Renal cortical epithelial cell (primary cell): ENCODE measurements around the gene ATP10B. TPM values are rescaled to one million over a fixed set of nuclear protein-coding genes. Genes with fewer than 3 reads are reported as not detected.
A peak's percentile ranks its signal among the peaks of the same experiment; 100 is the strongest.
"Not testable (repeated sequence)": the region's sequence is repeated elsewhere in the genome, so short reads cannot be mapped to it uniquely, and the experiment has no call there.

Source experiments
- DNase-seq: peaks from one replicate; pipeline ENCODE4 v3.0.0-alpha.2; 2011; ENCODE audit warnings: low read depth
- total RNA-seq: library from RNA; depleted of rRNA; stranded (reverse); fragments of >200 nt; gene quantifications from 2 replicates; pipeline ENCODE4 v1.2.3, GENCODE V29; 2014

ATP10B gene
- total RNA-seq, 1 donor from 2014 or later = 0.10 TPM

DNA sequence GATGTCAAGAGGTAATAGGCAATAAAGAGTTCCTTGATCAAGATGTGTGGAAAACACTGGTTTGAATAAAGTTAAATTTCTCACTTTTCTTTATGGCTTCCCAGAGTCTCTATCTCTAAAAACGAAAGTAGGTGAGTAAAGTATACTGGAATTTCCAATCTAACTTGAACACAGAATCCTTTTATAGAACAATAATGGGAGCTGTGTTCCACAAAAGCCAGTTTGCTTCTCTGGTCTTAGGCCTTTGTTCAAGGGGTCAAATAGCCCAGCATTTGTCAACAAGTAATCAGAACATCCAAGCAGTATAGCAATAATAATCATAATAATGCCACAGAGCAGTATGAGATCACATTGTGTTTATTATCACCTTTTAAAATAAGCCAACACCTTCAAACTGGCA is 20.2 kb downstream of the ATP10B start:
- DNase-seq = no peak

DNA sequence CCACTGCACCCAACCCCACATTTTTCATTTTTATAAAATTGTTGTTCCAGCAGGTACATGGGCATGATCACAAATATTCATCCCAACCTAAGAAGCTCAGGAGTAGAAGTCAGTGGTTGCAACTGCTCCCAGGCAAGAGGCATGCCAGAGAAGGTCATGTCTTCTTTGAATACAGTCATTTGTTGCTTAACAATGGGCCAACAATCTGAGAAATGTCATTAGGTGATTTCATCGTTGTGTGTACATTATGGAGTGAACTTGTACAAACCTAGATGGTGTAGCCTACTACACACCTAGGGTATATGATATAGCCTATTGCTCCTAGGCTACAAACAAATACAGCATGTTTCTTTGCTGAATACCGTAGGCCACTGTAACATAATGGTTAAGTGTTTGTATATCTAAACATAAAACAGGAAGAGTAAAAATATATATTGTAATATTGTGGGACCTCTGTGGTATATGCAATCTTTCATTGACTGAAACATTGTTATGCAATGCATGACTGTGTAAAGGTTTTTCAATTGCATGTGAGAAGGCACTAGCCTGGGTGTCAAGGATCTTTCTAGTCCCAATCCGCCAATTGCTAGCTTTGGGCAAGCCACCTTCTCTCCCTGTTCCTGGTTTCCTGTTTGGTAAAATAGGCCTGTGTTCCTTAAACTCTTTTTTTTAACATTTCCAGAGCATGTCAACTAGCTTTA is 27.6 kb downstream of the ATP10B start:
- no peak for DNase-seq

DNA sequence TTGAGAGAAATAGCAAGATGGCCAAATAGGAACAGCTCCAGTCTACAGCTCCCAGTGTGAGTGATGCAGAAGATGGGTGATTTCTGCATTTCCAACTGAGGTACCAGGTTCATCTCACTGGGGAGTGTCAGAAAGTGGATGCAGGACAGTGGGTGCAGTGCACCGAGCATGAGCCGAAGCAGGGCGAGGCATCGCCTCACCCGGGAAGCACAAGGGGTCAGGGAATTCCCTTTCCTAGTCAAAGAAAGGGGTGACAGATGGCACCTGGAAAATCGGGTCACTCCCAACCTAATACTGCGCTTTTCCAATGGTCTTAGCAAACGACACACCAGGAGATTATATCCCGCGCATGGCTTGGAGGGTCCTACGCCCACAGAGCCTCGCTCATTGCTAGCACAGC is 39.0 kb downstream of the ATP10B start:
- not testable (repeated sequence) for DNase-seq

DNA sequence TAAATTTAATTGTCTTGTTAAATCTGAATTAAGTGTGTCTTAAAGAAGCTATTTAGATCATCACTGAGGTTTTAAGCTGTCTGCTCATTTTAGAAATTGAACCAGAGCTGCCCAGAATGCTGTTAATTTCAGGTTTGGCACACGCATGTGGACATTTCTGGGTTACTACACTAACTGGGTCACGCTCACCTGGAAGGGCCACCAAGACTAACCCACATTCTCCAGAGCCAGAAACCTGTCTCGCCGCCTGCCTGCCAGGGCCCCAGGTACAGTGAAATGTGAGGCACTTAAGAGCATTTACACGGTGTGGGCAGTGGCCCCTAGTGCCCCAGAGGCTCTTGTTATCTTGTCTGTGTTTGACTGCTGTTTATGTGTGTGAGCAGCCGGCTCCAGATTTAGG is 46.6 kb downstream of the ATP10B start:
- DNase-seq = no peak

DNA sequence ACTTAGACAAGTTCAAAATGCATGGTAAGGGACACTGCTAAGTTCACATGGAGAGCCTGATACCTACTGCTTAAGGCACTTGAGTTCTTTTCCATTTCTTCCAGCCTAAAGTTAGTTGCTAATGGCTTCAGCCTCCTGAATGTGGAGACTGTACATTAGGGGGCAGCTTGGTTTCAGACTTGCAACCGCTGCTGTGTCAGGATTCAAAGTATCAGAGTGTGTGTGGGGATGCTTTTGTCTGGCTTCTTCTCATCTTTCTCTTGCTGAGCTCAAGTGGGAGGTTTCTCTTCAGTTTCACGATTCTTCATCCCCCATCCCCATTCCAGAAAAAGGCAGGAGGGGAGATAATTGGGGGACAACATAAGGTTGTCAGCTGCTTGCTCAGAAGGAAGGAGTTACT is 49.4 kb downstream of the ATP10B start:
- peak; percentile 21 for DNase-seq

DNA sequence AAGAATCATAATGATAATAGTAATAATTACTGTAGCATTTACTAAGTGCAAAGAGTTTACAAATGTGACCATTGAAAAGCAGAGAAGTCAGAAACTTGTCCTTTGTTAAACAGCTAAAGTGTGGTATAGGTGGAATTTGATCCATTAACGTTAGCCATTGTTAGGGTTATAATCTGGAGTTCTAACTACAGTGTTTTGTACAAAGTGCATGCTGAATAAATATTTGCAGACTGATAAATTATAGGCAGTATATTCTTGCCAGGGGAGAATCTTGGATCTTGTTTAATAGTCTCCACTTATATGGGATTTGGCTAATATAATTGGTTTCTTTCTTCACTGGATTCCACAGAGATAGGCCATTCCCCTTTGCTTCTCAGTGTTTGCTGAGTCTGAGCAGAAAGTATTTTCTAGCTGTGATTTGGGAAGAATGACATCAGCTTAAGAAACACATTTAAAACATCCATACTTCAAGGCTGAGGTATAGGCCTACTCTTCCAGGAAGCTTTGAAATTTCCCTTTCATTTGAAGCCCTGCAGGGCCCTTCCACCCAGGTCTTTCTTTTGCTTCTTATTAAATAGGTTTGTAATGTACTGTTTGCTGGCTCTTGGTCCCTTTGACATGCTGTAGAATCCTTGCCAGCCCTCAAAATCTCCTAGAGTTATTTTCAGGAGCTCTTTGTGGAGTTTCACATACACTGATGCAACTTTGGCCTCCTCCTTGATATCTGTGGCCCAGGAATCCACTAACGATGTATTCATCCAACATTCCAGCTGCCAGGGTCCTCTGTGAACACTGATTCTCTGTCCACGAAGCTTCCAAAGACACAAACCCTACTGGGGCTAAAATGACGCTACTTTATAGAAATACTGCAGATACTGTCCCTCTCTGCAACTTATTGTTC is 51.4 kb downstream of the ATP10B start:
- no peak for DNase-seq

DNA sequence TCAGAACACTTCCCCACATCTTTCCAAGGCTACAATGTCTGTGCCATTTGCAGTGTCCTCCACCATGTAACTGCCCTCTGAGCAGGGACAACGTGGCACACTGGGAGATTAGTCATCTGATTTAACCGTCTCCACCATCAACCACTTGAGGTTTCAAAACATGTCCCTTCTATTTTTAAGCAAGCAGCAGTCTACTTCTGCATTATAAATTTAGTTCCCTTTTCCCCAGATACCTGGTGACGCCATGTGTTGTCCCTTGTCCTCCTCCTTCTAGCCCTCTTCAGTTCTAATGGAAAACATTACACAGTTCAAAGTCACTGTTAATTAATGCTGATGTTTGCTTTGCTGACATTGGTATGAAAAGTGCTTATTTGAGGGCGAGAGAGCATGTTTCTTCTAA is 52.8 kb downstream of the ATP10B start:
- no peak for DNase-seq

DNA sequence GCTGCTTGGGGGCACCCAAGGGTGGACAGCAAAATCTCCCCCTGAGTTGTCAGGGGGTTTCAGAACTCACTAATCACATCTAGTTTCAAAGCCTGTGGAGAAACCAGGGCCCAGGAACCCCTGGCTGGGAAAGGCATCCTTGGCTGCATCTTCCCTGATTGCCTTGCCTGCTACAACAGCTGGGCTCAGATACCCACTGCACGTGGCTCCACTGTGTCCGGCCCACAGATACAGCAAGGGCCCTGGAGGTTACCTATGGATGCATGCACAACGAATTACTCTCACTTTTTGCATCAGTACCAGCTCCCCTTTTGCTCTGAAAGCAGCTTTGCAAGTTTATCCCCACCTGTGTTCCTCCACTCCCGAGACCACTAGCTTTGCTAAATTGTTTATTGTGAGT is 55.0 kb downstream of the ATP10B start:
- no peak for DNase-seq

DNA sequence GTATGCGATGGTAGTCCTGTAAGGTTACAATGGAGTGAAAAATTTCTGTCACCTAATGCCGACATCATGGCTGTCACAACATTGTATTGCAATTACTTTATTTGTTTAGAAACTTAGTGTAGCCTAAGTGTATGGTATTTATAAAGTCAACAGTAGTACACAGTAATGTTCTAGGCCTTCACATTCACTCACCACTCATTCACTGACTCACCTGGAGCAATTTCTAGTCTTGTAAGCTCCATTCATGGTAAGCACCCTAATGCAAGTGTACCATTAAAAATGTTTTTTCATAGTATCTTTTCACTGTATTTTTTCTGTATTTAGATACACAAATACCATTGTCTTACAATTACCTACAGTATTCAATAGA is 58.5 kb downstream of the ATP10B start:
- DNase-seq = peak; percentile 12

DNA sequence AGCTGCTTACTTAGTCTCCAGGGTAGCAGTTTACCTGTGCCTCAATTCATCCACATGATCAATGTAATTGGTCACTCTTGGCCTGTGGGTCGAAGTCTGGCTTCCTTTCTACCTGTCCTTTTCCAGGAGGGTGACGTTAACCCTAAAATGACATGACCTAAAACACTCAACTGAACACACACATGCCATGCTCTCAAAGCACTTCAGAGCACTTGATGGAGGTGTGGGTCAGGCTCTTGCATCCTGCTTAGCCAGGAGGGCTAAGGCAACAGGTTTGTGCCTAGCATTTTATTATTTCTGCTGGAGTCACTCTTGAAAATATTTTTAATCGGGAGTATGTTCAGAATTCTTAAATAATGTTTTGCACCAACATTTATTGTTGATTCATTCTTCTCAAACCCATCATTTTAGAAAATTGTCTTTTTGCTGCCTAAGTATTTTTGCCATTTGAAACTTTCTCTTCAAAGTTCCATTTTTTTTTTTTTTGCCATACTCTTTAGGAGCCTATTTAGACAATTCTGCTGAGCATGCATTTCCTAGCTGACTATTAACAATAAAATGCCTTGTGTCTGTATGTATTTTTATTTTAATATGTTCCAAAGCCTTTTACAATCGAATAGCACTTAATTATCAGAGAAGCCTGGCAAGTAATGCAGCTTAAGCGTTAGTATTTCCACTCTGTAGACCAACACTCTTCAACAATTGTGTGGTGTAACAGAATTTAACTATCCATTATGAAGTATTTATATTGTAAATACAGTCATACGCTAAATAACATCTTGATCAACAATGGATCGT is 59.1 kb downstream of the ATP10B start:
- DNase-seq = no peak

DNA sequence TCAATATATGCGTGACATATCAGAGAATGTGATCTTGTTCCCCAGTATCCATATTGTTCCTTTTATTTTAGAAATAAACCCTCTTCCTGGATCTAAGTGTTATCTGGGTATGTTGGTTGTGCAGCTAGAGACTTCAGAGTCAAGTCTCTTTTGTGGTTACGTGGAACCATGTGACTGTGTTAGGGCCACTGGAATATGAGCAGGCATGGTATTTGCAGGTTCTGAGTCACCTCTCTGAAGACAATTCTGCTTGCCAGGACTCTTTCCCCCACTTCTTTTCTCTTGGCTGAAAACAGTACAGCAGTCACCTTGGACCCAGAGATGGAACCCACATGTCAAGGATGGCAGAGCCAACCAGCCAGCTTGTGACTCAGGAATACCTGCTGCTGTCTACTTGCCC is 59.7 kb downstream of the ATP10B start:
- peak; percentile 43 for DNase-seq

DNA sequence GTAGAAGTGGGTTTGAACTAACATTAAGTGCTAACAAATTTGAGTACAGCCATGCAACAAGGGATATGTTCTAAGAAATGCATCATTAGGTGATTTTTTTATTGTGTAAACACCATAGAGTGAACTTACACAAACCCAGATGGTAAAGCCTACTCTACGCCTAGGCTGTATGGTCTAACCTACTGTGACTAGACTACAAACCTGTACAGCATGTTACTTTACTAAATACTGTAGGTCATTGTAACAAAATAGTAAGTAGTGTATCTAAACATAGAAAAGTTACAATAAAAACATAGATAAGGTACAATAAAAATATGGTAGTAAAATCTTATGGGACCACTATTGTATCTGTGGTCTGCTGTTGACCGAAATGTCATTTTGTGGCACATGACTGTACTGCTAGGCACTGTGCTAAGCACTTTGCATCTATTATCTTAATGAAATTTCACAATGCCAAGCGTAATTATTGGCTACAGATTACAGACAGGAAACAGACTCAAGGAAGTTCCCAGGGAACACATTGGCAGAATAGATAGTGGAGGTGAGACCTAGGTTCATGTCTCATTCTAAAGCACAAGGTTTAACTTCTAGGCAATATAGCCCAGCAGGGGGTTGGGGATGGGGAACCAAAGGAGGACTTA is 62.7 kb downstream of the ATP10B start:
- DNase-seq = no peak

DNA sequence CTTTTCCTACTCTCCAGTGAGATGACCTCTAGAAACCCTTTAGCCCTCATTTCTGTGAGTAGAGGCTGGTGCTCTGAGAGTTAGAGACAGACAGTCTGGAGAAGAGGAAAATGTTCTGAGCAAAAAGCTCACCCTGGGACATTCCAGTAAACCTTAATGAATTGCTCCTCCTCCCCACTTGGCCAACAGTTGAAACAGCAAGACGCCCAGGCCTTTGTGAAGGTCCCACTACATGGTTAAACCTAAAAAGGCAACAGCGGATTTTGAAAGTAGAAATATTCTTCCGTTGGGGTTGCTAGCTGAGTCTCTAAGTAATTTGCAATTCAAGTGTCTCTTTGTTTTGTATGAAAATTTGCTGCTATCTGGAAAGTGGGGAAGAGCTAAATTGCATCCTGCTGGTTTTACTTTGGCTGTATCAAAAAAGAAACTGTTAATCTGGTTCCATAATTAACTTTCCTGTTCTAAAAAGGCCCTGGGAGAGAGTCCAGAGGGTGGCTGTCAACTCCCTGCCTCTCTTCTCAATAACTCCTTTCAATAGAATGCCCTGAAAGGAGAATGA is 63.8 kb downstream of the ATP10B start:
- DNase-seq = no peak

DNA sequence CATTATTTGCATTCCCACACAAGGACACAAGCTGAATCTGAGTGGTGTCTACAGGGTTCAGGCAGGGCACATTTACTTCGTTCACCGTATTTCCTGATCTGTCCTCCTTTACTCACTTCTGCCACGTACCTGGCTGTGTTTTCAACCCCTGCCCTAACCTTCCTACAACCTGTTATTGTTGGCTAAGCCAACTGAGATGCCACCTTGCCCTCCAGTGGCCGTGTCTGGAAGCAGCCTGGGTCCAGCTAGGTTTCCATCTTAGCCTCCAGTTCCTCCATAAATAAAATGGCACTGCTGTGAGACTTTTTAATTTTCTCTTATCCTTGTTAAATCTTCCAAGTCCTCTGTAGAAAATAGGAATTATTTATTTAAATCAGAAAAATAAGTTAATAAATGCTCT is 64.8 kb downstream of the ATP10B start:
- DNase-seq = peak; percentile 51

DNA sequence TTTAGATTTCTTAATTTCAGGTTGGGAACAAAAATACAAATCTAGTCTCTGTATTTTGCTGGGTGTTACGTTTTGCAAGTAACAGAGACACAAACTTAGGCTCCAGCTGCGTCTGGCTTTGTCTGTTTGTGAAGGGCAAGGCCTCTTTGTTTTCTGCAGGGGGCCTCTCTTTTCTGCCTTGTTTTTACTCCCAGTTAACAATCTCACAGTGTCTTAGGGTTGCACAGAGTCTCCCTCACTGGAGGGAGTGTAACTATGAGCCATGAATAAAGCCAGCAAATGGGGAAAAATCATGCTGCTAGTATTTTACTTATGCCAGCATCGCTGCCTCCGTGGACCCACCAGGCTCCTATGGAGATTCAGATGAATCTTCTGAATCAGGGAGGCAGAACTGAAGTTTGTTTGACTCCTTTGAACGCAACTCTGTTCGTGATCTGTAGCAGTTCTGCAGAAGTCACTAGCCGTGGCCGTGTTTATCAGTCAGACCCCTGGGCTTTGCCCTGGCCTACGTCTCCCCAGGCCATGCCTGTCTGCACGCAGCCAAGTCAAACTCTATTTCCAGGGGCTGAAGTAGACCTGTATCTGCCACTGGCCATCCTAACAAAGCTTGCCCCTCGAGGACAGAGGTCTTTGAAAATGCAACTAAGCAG is 77.2 kb downstream of the ATP10B start:
- DNase-seq = no peak

DNA sequence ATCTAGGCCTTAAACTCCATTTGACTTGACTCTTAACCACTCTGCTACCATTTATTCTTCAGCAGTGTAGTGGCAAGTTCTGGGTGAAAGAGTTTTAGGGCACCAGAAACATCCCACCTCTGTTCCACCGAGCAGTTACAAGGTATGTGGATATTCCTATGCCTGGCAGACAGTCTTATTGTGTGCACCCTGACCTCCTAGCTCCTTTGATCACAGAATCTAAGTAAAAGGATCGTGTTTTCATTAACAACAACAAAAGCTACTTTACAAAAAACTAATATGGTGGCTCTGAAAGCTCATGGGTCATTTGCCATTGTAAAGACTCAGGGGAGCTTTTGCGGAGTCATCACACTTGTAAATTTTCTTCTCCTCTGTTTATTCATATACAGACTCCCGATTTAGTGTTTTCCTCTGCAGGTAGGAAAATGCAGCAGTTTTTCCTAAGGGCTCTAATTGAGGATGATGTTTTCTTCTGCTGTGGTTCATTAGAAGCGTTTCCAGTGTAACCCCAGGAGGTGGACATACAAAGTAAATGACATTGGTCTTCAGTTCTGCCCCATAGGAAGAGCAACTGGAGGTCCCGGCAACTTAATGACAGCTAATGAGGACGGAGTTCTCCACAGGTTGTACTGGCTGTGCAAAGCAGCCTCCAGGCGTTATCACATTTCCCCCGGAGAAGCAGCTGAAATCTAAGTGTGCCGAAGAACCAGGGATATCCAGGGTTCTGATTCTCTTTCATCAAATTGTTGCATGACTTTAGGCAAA is 78.2 kb downstream of the ATP10B start:
- DNase-seq = no peak

DNA sequence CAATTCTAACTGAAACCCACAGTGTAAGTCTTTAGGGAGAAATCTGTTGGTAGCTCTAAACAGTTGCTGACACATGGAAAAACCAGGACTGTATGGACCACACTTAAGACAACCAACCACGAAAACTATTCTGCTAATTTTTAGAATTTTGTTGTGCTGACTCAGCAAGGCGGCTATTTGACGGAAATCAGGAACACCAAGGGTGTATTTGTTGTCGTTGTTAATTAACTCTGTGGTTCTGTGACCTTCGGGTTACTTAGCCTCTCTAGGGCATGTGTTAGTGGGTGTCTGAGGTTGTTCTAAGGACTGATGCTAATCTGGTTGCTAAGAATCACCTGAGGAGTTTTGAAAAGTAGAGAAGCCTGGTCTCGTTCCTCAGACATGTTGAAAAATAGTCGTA is 79.2 kb downstream of the ATP10B start:
- DNase-seq = peak; percentile 86

DNA sequence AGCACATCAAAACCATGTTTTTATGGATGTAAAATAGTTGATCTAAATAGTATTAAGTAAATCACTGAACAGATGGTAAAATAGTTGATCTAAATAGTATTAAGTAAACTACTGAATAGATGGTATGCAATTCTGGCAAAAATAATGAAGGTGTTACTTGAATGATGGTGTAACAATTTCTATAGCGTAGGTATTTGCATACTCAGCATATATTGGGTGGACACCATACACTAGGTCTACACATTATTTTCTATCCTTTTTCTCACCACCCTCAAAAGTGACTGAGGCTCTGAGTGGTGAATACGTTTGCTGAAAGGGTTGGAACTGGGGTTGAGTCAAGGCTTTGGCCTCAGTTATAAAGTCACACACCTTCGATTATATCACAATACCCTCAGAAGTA is 81.3 kb downstream of the ATP10B start:
- DNase-seq = no peak

DNA sequence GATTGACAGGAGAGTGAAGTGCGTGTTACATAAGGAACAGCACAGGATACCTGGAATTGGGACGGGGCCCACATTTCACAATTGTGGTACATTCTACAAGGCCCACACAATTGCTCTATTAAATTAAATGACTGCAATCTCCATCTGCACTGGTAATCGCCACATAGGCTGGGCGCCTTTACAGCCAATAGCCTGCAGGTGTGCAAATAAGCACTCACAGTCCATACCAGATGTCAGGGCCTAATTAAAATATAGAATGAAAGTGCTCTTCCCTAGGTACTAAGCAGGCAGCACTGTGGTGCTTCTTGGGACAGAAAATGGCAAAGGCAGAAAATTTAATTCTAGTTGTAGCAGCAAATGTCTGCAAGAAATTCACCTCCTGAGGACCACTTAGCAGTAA is 82.7 kb downstream of the ATP10B start:
- no peak for DNase-seq

DNA sequence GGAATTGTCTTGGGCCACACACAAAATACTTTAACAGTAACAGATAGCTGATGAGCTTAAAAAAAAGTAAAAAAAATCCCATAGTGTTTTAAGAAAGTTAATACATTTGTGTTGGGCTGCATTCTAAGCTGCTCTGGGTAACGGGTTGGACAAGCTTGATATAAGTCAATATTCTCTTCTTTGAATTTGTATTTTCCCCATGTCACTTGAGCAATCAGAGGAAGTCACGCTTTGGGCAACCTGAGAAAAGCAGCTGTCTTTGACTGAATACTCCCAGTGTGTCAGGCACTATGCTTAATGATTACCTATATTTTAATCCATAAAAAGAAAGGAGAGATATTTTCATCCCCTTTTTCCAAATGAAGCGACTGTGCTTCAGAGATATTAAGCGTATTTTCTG is 84.9 kb downstream of the ATP10B start:
- no peak for DNase-seq
